K562 (cell line): Measurements from ENCODE around the gene MAML1. TPM values are rescaled to one million over a fixed set of nuclear protein-coding genes. Genes with fewer than 3 reads are reported as not detected.

Experiments used
- CEBPB ChIP-seq: fragments of 450-650 bp; IDR thresholded peaks from 2 replicates; pipeline ENCODE4 v1.6.1; 2016; ENCODE audit warnings: missing genetic modification characterization, missing compliant biosample characterization
- E2F6 ChIP-seq, 2 experiments: IDR thresholded peaks; 2 replicates each; pipeline ENCODE4 v1.6.1; 2011; ENCODE audit warnings: borderline replicate concordance in 1 of 2, control low read depth in 1 of 2, low read depth in 1 of 2, low read length in 1 of 2, mild to moderate bottlenecking in 1 of 2, mixed read lengths in 1 of 2, moderate library complexity in 1 of 2; ENCODE audit not compliant: insufficient read depth in 1 of 2, insufficient read length in 1 of 2, poor library complexity in 1 of 2, severe bottlenecking in 1 of 2; ENCODE audit errors: extremely low read depth in 1 of 2
- EP400 ChIP-seq: fragments of 450-650 bp; IDR thresholded peaks from 2 replicates; pipeline ENCODE4 v1.6.1; 2017; ENCODE audit warnings: antibody characterized with exemption, mild to moderate bottlenecking, moderate library complexity
- FOXP4 ChIP-seq: sonication (generic); formaldehyde crosslinking; IDR thresholded peaks from 2 replicates; pipeline ENCODE4 v1.8.0; 2022; ENCODE audit warnings: mild to moderate bottlenecking, missing genetic modification reagents, borderline replicate concordance
- ILK ChIP-seq: fragments of 450-650 bp; IDR thresholded peaks from 2 replicates; pipeline ENCODE4 v1.6.1; 2016; ENCODE audit warnings: missing genetic modification characterization, low read depth, mild to moderate bottlenecking, missing compliant biosample characterization, moderate library complexity, borderline replicate concordance
- KAT2B ChIP-seq: IDR thresholded peaks from one replicate; pipeline ENCODE4 v1.6.1; 2012; ENCODE audit warnings: low read depth, mild to moderate bottlenecking, control low read depth, inconsistent platforms, low read length, moderate library complexity
- MCM3 ChIP-seq: fragments of 450-650 bp; IDR thresholded peaks from 2 replicates; pipeline ENCODE4 v1.6.1; 2016
- RREB1 ChIP-seq: fragments of 250-450 bp; sonication (Bioruptor Pico); IDR thresholded peaks from 2 replicates; pipeline ENCODE4 v1.4.0; 2020
- SIRT6 ChIP-seq: IDR thresholded peaks from one replicate; pipeline ENCODE4 v1.6.1; 2012; ENCODE audit warnings: low read depth, mild to moderate bottlenecking, control low read depth, inconsistent platforms, low read length, moderate library complexity
- SMARCB1 ChIP-seq: IDR thresholded peaks from 2 replicates; pipeline ENCODE4 v1.6.1; 2011; ENCODE audit warnings: improper control_type of control experiment, low read depth; ENCODE audit not compliant: insufficient read length
- SMARCE1 ChIP-seq: fragments of 450-650 bp; IDR thresholded peaks from 2 replicates; pipeline ENCODE4 v1.7.1; 2016; ENCODE audit warnings: mild to moderate bottlenecking
- YY1 ChIP-seq, 3 experiments: IDR thresholded peaks; 2 replicates each; pipeline ENCODE4 v1.6.1; 2011; ENCODE audit warnings: low read length in 2 of 3, mild to moderate bottlenecking in 2 of 3, moderate library complexity in 2 of 3, borderline replicate concordance in 1 of 3, control low read depth in 1 of 3, low read depth in 1 of 3; ENCODE audit not compliant: insufficient read depth in 3 of 3, insufficient replicate concordance in 2 of 3, control insufficient read depth in 1 of 3, insufficient read length in 1 of 3; ENCODE audit errors: extremely low read depth in 1 of 3
- ZBTB8A ChIP-seq: fragments of 450-650 bp; IDR thresholded peaks from 2 replicates; pipeline ENCODE4 v1.6.1; 2018; ENCODE audit warnings: mild to moderate bottlenecking, moderate library complexity; ENCODE audit not compliant: partially characterized antibody
- ZKSCAN3 ChIP-seq: fragments of 250-450 bp; sonication (Bioruptor Pico); IDR thresholded peaks from 2 replicates; pipeline ENCODE4 v1.4.0; 2020
- ZNF134 ChIP-seq: fragments of 250-450 bp; sonication (Bioruptor Pico); conservative IDR thresholded peaks from 2 replicates; pipeline ENCODE4 v1.4.0; 2020
- ZNF668 ChIP-seq: fragments of 250-450 bp; sonication (Bioruptor Pico); IDR thresholded peaks from 2 replicates; pipeline ENCODE4 v1.8.0; 2022; ENCODE audit warnings: mild to moderate bottlenecking, inconsistent platforms
- ZNF707 ChIP-seq: fragments of 250-450 bp; sonication (Bioruptor Pico); conservative IDR thresholded peaks from 2 replicates; pipeline ENCODE4 v1.8.0; 2022; ENCODE audit warnings: inconsistent platforms, mild to moderate bottlenecking, moderate library complexity
- polyA plus RNA-seq, 8 experiments: library from polyadenylated mRNA; depleted of rRNA in 4 of 8; stranded (reverse) in 5 of 8; unstranded in 3 of 8; fragments of >200 nt; fragmentation: Nextera tagmentation in 2 of 8; fragmentation: Illumina TruSeq in 1 of 8; extraction: Ambion mirVana in 2 of 8; extraction: Trizol in 1 of 8; gene quantifications; 2 replicates each; pipeline versions ENCODE4 v1.2.1 to v1.2.3, GENCODE V29; 2011 to 2014; ENCODE audit warnings: inconsistent platforms in 1 of 8, missing spikeins in 1 of 8
- total RNA-seq, 7 experiments: library from RNA; depleted of rRNA in 6 of 7; stranded (reverse); fragments of >200 nt in 6 of 7; fragmentation: Illumina TruSeq in 2 of 7; extraction: Trizol in 2 of 7; gene quantifications; 2 replicates each; pipeline versions ENCODE4 v1.2.1 to v1.2.3, GENCODE V29; 2011 to 2021; ENCODE audit warnings: low replicate concordance in 1 of 7

The MAML1 gene
- total and polyA plus RNA-seq, 9 of the 15 experiments (the other 6 are each of a cell fraction or from before 2014, with no cell fraction given), result 0.32 to 18.4 (median 7.0) TPM

- TF ChIP-seq ZNF707 (no peak), KAT2B (no peak), FOXP4 (CRISPR knock-in tag) (no peak; the same call in 1 of the 2 replicates), YY1 (IDR thresholded peaks at IDR 0.05; ENCODE audit: borderline replicate concordance in 1 of 3, control insufficient read depth in 1 of 3, extremely low read depth in 1 of 3, insufficient read depth in 3 of 3, insufficient read length in 1 of 3, insufficient replicate concordance in 2 of 3, low read depth in 1 of 3, low read length in 2 of 3) (peak in 2 of 3 experiments; percentile 73 to 88), SIRT6 (no peak), RREB1 (CRISPR knock-in tag) (peak; percentile 72; the same call in 1 of the 2 replicates), MCM3 (no peak), SMARCB1 (no peak), ZNF668 (CRISPR knock-in tag) (no peak), ZNF134 (CRISPR knock-in tag) (no peak), ILK (tag) (no peak), EP400 (peak; percentile 95), ZKSCAN3 (CRISPR knock-in tag) (no peak), SMARCE1 (peak; percentile 75), ZBTB8A (no peak), CEBPB (no peak), E2F6 (IDR thresholded peaks at IDR 0.05; ENCODE audit: borderline replicate concordance in 1 of 2, extremely low read depth in 1 of 2, insufficient read depth in 1 of 2, insufficient read length in 1 of 2, low read depth in 1 of 2, low read length in 1 of 2, poor library complexity in 1 of 2, severe bottlenecking in 1 of 2) (no peak)
These were observed 34.4 kb upstream of the MAML1 start (continued) for GRCh38 chr5:179697993-179698934.
